Measurements from ENCODE around the gene CLMP. TPM values are rescaled to one million over a fixed set of nuclear protein-coding genes. Genes with fewer than 3 reads are reported as not detected.

The CLMP gene
- total and polyA plus RNA-seq, 7 experiments from 2014 or later: 0.08 to 0.60 (median 0.27) TPM

DNA sequence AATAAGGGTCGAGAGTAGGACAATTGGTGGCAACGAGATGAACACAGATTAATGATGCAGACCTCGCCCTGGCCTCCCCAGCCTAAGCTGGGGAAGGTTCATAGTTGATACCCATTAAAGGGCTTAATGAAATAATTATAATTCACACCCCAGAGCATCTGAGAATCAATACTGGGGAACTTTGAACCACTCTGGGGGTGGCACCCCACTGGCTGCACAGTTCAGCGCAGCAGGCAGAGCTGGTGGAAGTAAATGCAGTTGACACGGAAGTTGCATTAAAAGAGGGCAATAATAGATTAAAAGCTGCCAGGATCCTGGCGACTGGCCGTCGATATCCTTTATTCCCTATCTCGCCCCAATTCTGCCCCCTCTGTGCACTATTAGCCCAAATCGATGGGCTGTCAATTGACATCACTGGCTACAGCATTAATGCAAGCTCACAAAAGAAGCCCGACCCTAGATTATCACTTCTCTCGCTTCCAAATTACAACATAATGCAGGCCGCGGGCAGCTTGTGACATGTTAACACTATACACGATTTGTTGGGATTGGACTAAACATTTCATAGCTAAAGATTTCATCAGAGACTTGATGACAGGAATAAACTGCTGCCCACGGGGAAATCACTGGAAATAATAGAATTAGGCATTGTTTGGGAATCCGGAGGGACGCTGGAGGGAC is 147.6 kb downstream of the CLMP start:
- no peak for DNase-seq
- H3K4me3 ChIP-seq (ENCODE audit: low read length): no peak overlapping the region
- no peaks in the 10 kb centered on the region for H3K36me3 ChIP-seq (ENCODE audit: control insufficient read depth in 2 of 3, insufficient read depth in 3 of 3, low read length in 3 of 3)
- H3K9me3 ChIP-seq (ENCODE audit: control insufficient read depth in 2 of 3, low read length in 3 of 3): no peaks in the 10 kb centered on the region
- H3K27me3 ChIP-seq (ENCODE audit: control insufficient read depth in 2 of 2, insufficient read depth in 2 of 2, low read length in 2 of 2): no peaks in the 10 kb centered on the region
- H3K27ac Mint-ChIP-seq: no peak overlapping the region
- peaks cover 0 to 10% (median 0%) of the 10 kb centered on the region in 5 donors for H3K27me3 Mint-ChIP-seq
- H3K27ac ChIP-seq (ENCODE audit: low read depth, low read length): no peak overlapping the region
- H3K4me1 Mint-ChIP-seq: no peaks in the 10 kb centered on the region
- no peak for ATAC-seq
- H3K36me3 Mint-ChIP-seq: peaks cover 0 to 7% (median 0%) of the 10 kb centered on the region in 5 donors
- no peak overlapping the region for H3K4me3 Mint-ChIP-seq
- ChIA-PET CTCF (interaction anchor here (0.6 to 1.4 kb wide), 2 partner anchors 8 to 30 kb away, joined by 3 read pairs; no protein-coding TSS in a partner anchor), POLR2A (interaction anchor here (0.6 to 1.8 kb wide), 3 partner anchors 9 to 244 kb away, joined by 3 to 6 read pairs (median 4); no protein-coding TSS in a partner anchor)
- H3K4me1 ChIP-seq (ENCODE audit: control insufficient read depth in 2 of 2, insufficient read depth in 2 of 2, low read length in 2 of 2): no peaks in the 10 kb centered on the region
- H3K9me3 Mint-ChIP-seq: no peaks in the 10 kb centered on the region
- intact Hi-C loops (cut with micrococcal nuclease): no loop called here

DNA sequence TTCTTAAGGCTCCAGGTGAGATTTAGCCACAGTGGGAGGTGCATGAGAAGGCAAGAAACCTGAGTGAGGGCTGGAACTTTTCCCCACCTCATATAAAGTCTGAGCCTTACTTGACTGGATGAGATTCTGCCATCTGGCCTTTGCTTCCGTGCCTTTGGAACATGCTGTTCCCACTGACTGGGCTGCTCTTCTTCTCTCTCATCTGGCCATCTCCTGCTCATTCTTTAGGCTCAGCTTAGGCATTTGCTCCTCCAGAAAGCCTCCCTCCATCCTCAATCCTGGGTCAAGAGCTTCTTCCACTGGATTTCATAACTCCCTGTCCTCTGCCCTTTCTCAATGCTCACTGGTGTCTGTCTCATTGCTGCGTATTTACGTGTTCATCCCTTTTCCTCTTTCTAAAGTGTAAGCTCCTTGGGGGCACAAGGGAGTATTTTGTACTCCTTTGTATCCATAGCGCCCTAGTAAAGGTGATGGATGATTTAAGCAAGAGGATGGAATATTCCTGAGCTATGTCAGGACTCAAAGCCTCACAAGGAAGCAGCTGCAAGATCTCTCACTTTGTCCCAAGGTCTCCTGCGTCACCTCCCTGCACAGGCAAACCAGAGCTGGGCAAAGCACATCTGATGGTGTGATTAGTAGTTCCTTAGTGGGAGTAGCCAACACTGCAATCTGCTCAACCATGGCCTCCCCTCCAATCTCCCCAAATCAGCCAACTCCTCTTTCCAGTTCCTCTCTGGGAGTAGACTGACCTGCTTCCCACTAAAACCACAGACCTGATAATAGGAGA is 148.4 kb downstream of the CLMP start:
- ChIA-PET CTCF (interaction anchor here (0.6 to 1.4 kb wide), 3 partner anchors 9 to 194 kb away, joined by 3 read pairs; no protein-coding TSS in a partner anchor), POLR2A (interaction anchor here (0.7 to 1.8 kb wide), 4 partner anchors 10 to 233 kb away, joined by 4 to 6 read pairs (median 5); no protein-coding TSS in a partner anchor)
- H3K27me3 Mint-ChIP-seq: peaks cover 0 to 10% (median 0%) of the 10 kb centered on the region in 5 donors

DNA sequence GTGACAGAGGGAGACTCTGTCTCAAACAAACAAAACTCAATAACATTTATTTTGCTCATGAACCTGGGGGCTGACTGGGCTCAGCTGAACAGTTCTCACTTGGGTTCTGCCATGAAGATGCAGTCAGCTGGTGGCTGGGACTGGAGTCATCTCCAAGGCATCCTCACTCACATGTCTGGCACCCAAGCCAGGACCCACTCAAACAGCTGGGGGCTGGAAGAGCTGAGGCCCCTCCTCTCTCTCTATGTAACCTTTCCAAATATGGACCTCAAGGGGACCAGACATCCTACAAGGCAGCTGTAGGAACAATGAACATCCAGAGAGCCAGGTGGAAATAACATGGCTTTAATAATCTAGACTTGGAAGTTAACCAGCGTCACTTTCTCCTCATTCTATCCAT is 149.9 kb downstream of the CLMP start:
- H3K27me3 ChIP-seq (ENCODE audit: control insufficient read depth in 2 of 2, insufficient read depth in 2 of 2, low read length in 2 of 2): no peaks in the 10 kb centered on the region
- no peak overlapping the region for H3K27ac ChIP-seq (ENCODE audit: low read depth, low read length)
- H3K4me3 ChIP-seq (ENCODE audit: low read length): no peak overlapping the region
- no peak for ATAC-seq
- no peaks in the 10 kb centered on the region for H3K4me1 ChIP-seq (ENCODE audit: control insufficient read depth in 2 of 2, insufficient read depth in 2 of 2, low read length in 2 of 2)
- Mint-ChIP-seq H3K9me3 (peaks cover 0 to 2% (median 0%) of the 10 kb centered on the region in 11 donors), H3K27ac (no peak overlapping the region), H3K36me3 (peaks cover 0 to 3% (median 0%) of the 10 kb centered on the region in 5 donors), H3K4me3 (no peak overlapping the region), H3K27me3 (peaks cover 0 to 10% (median 0%) of the 10 kb centered on the region in 5 donors), H3K4me1 (no peaks in the 10 kb centered on the region)
- DNase-seq: no peak
- CTCF ChIA-PET: interaction anchor here (0.6 to 1.5 kb wide), 4 partner anchors 9 to 420 kb away, joined by 3 to 13 read pairs (median 3); no protein-coding TSS in a partner anchor
- H3K9me3 ChIP-seq (ENCODE audit: control insufficient read depth in 2 of 3, low read length in 3 of 3): no peaks in the 10 kb centered on the region
- no peaks in the 10 kb centered on the region for H3K36me3 ChIP-seq (ENCODE audit: control insufficient read depth in 2 of 3, insufficient read depth in 3 of 3, low read length in 3 of 3)
- intact Hi-C loops (cut with micrococcal nuclease): no loop called here
- POLR2A ChIA-PET: no interaction called here

More for the DNA sequence above, 148.4 kb downstream of the CLMP start:
- H3K9me3 Mint-ChIP-seq: no peaks in the 10 kb centered on the region
- no peak for ATAC-seq
- DNase-seq: no peak
- H3K27ac Mint-ChIP-seq: peak overlapping the region in 1 of 9 donors; percentile 56
- no peak overlapping the region for H3K27ac ChIP-seq (ENCODE audit: low read depth, low read length)
- H3K36me3 ChIP-seq (ENCODE audit: control insufficient read depth in 2 of 3, insufficient read depth in 3 of 3, low read length in 3 of 3): no peaks in the 10 kb centered on the region
- no peaks in the 10 kb centered on the region for H3K4me1 ChIP-seq (ENCODE audit: control insufficient read depth in 2 of 2, insufficient read depth in 2 of 2, low read length in 2 of 2)
- no peaks in the 10 kb centered on the region for H3K9me3 ChIP-seq (ENCODE audit: control insufficient read depth in 2 of 3, low read length in 3 of 3)
- no peak overlapping the region for H3K4me3 Mint-ChIP-seq
- H3K4me1 Mint-ChIP-seq: no peaks in the 10 kb centered on the region
- intact Hi-C loops (cut with micrococcal nuclease): no loop called here
- peaks cover 0 to 2% (median 0%) of the 10 kb centered on the region in 5 donors for H3K36me3 Mint-ChIP-seq
- H3K4me3 ChIP-seq (ENCODE audit: low read length): no peak overlapping the region
- no peaks in the 10 kb centered on the region for H3K27me3 ChIP-seq (ENCODE audit: control insufficient read depth in 2 of 2, insufficient read depth in 2 of 2, low read length in 2 of 2)

DNA sequence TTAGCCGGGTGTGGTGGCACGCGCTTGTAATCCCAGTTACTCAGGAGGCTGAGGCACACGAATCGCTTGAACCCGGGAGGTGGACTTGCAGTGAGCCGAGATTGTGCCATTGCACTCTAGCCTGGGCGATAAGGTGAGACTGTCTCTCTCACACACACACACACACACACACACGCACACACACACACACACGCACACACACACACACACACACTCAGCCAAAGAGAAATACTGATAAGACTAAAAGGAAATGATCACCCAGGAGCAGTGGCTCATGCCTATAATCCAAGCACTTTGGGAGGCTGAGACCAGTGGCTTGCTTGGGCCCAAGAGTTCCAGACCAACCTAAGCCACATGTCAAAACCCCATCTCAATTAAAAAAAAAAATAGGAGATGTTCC is 153.9 kb downstream of the CLMP start:
- no peaks in the 10 kb centered on the region for H3K4me1 ChIP-seq (ENCODE audit: control insufficient read depth in 2 of 2, insufficient read depth in 2 of 2, low read length in 2 of 2)
- Mint-ChIP-seq H3K9me3 (peaks cover 0 to 2% (median 0%) of the 10 kb centered on the region in 11 donors), H3K4me1 (no peaks in the 10 kb centered on the region), H3K27me3 (peaks cover 0 to 5% (median 0%) of the 10 kb centered on the region in 5 donors), H3K4me3 (no peak overlapping the region), H3K36me3 (peaks cover 0 to 3% (median 0%) of the 10 kb centered on the region in 5 donors), H3K27ac (peak overlapping the region in 1 of 9 donors; percentile 6)
- no peaks in the 10 kb centered on the region for H3K9me3 ChIP-seq (ENCODE audit: control insufficient read depth in 2 of 3, low read length in 3 of 3)
- DNase-seq (no peak), ATAC-seq (no peak)
- no peaks in the 10 kb centered on the region for H3K27me3 ChIP-seq (ENCODE audit: control insufficient read depth in 2 of 2, insufficient read depth in 2 of 2, low read length in 2 of 2)
- intact Hi-C loops (cut with micrococcal nuclease): no loop called here
- no peaks in the 10 kb centered on the region for H3K36me3 ChIP-seq (ENCODE audit: control insufficient read depth in 2 of 3, insufficient read depth in 3 of 3, low read length in 3 of 3)
- CTCF ChIA-PET: interaction anchor here (0.7 kb wide), 1 partner anchor 343 kb away, joined by 3 read pairs; no protein-coding TSS in a partner anchor
- POLR2A ChIA-PET: no interaction called here
- no peak overlapping the region for H3K4me3 ChIP-seq (ENCODE audit: low read length)
- no peak overlapping the region for H3K27ac ChIP-seq (ENCODE audit: low read depth, low read length)

DNA sequence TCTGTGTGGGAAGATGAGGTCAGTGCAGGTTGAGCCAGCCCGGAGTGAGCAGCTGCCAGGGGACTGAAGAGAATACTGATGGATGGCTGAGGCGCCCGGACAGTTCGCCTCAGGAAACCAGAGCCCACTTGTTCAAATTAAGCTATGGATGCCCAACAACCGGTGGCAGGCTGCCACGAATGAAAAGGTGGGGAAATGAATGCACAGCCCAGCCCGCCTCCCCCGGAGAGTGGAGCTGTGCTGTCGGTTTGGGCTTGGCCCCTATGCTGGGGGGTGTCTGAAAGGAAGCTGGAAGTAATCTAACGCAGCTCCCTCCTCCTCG is 155.0 kb downstream of the CLMP start:
- Mint-ChIP-seq H3K27ac (no peak overlapping the region), H3K4me1 (no peaks in the 10 kb centered on the region), H3K4me3 (no peak overlapping the region), H3K9me3 (peaks cover 0 to 2% (median 0%) of the 10 kb centered on the region in 11 donors), H3K36me3 (peaks cover 0 to 3% (median 0%) of the 10 kb centered on the region in 5 donors), H3K27me3 (peaks cover 0 to 8% (median 0%) of the 10 kb centered on the region in 5 donors)
- no peak for ATAC-seq
- Histone ChIP-seq H3K9me3 (ENCODE audit: control insufficient read depth in 2 of 3, low read length in 3 of 3) (no peaks in the 10 kb centered on the region), H3K4me3 (ENCODE audit: low read length) (no peak overlapping the region), H3K36me3 (ENCODE audit: control insufficient read depth in 2 of 3, insufficient read depth in 3 of 3, low read length in 3 of 3) (no peaks in the 10 kb centered on the region), H3K27ac (ENCODE audit: low read depth, low read length) (no peak overlapping the region), H3K4me1 (ENCODE audit: control insufficient read depth in 2 of 2, insufficient read depth in 2 of 2, low read length in 2 of 2) (no peaks in the 10 kb centered on the region), H3K27me3 (ENCODE audit: control insufficient read depth in 2 of 2, insufficient read depth in 2 of 2, low read length in 2 of 2) (no peaks in the 10 kb centered on the region)
- DNase-seq: no peak
- intact Hi-C loops (cut with micrococcal nuclease): no loop called here
- ChIA-PET CTCF (no interaction called here), POLR2A (interaction anchor here (0.6 kb wide), 1 partner anchor 37 kb away, joined by 4 read pairs; no protein-coding TSS in a partner anchor)

DNA sequence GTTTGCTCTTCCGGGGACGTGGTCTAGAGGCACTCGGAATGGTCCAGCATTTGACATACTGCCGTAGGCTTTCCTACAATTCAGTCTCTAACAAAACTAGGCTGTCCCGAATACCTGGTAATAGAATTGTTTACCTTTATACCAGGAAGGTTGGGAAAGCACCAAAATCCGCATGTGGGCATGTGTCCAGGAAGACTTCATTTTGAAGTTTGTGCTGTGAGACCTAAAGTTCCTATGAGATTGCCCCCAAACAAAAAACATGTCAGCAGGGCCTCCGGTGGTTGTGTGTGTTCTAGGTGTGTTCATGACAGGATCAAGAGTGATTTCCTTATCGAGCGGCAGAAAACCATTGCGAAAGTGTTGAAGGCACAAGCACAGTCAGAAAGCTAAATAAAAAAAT is 159.2 kb downstream of the CLMP start:
- ChIA-PET CTCF (interaction anchor here (0.8 kb wide), 1 partner anchor 177 kb away, joined by 3 read pairs; no protein-coding TSS in a partner anchor), POLR2A (no interaction called here)
- H3K9me3 ChIP-seq (ENCODE audit: control insufficient read depth in 2 of 3, low read length in 3 of 3): no peaks in the 10 kb centered on the region
- ATAC-seq: no peak
- H3K36me3 Mint-ChIP-seq: no peaks in the 10 kb centered on the region
- no peak overlapping the region for H3K27ac ChIP-seq (ENCODE audit: low read depth, low read length)
- no peaks in the 10 kb centered on the region for H3K9me3 Mint-ChIP-seq
- no peaks in the 10 kb centered on the region for H3K27me3 ChIP-seq (ENCODE audit: control insufficient read depth in 2 of 2, insufficient read depth in 2 of 2, low read length in 2 of 2)
- H3K36me3 ChIP-seq (ENCODE audit: control insufficient read depth in 2 of 3, insufficient read depth in 3 of 3, low read length in 3 of 3): no peaks in the 10 kb centered on the region
- H3K4me3 ChIP-seq (ENCODE audit: low read length): no peak overlapping the region
- intact Hi-C loops (cut with micrococcal nuclease): no loop called here
- peaks cover 0 to 8% (median 0%) of the 10 kb centered on the region in 5 donors for H3K27me3 Mint-ChIP-seq
- H3K4me1 Mint-ChIP-seq: no peaks in the 10 kb centered on the region
- no peak overlapping the region for H3K4me3 Mint-ChIP-seq
- DNase-seq: no peak
- H3K4me1 ChIP-seq (ENCODE audit: control insufficient read depth in 2 of 2, insufficient read depth in 2 of 2, low read length in 2 of 2): no peaks in the 10 kb centered on the region
- H3K27ac Mint-ChIP-seq: no peak overlapping the region

Data from naive thymus-derived CD4-positive, alpha-beta T cell (primary cell).